ENCODE measurements around the gene TMEM163.
"Not testable (repeated sequence)": the region's sequence is repeated elsewhere in the genome, so short reads cannot be mapped to it uniquely, and the experiment has no call there.

The TMEM163 gene

GRCh38 chr2:134599236-134599635 lies 119.6 kb downstream of the TMEM163 start:
- TF ChIP-seq, protein P1, sequence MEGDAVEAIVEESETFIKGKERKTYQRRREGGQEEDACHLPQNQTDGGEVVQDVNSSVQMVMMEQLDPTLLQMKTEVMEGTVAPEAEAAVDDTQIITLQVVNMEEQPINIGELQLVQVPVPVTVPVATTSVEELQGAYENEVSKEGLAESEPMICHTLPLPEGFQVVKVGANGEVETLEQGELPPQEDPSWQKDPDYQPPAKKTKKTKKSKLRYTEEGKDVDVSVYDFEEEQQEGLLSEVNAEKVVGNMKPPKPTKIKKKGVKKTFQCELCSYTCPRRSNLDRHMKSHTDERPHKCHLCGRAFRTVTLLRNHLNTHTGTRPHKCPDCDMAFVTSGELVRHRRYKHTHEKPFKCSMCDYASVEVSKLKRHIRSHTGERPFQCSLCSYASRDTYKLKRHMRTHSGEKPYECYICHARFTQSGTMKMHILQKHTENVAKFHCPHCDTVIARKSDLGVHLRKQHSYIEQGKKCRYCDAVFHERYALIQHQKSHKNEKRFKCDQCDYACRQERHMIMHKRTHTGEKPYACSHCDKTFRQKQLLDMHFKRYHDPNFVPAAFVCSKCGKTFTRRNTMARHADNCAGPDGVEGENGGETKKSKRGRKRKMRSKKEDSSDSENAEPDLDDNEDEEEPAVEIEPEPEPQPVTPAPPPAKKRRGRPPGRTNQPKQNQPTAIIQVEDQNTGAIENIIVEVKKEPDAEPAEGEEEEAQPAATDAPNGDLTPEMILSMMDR (IDR thresholded peaks at IDR 0.05; ENCODE audit: low read depth, low read length, missing control alignments), result no peak

DNA sequence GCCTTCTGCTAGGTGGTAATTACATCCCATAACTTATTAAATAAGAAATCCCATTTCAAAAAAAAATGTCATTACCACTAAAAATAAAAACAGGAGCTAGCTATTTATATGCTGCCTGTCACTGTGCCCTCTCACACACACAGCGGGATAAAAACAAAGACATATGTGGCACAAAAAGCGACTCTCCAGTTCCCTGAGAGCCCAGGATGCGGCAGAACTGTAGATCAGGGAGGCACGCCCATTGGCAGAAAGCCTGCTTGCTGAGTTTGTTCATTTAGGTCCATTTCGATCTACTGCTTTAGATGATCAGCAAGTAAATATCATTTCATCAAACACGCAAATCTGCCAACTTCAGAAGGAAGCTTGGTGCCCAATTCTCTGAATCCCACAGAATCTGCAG lies 124.4 kb downstream of the TMEM163 start:
- DNase-seq (ENCODE audit: low read depth), result no peak
- TF ChIP-seq, protein P1 (IDR thresholded peaks at IDR 0.05; ENCODE audit: low read depth, low read length, missing control alignments), result no peak
- H3K4me3 ChIP-seq (ENCODE audit: low read depth, low read length), result no peak overlapping the region

More at GRCh38 chr2:134599236-134599635, 119.6 kb downstream of the TMEM163 start:
- no peak overlapping the region for H3K4me3 ChIP-seq (ENCODE audit: low read depth, low read length)
- no peak for DNase-seq (ENCODE audit: low read depth)

GRCh38 chr2:134593519-134593918 lies 125.3 kb downstream of the TMEM163 start:
- no peak for DNase-seq (ENCODE audit: low read depth)
- no peak overlapping the region for H3K4me3 ChIP-seq (ENCODE audit: low read depth, low read length)
- TF ChIP-seq, protein P1 (IDR thresholded peaks at IDR 0.05; ENCODE audit: low read depth, low read length, missing control alignments), result no peak

DNA sequence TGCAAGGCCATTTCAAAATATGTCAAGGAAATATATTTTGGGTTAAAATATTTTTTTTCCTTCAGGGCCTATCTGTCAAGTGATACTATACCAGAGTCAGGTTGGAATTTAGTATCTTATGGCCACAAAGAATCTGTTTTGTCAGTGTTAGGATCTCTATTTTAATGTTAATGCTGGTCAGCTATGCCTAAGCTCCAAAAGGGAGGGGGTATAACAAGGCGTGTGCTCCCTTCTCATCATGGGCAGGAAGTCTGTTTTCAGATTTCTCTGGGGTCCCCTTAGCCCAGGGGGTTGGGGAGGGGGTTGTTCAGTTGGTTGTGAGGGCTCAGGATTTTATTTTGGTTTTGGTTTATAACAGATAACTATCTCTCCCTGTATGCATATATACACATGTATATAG lies 126.4 kb downstream of the TMEM163 start:
- no peak for DNase-seq (ENCODE audit: low read depth)
- TF ChIP-seq, protein P1 (IDR thresholded peaks at IDR 0.05; ENCODE audit: low read depth, low read length, missing control alignments), result no peak
- no peak overlapping the region for H3K4me3 ChIP-seq (ENCODE audit: low read depth, low read length)

DNA sequence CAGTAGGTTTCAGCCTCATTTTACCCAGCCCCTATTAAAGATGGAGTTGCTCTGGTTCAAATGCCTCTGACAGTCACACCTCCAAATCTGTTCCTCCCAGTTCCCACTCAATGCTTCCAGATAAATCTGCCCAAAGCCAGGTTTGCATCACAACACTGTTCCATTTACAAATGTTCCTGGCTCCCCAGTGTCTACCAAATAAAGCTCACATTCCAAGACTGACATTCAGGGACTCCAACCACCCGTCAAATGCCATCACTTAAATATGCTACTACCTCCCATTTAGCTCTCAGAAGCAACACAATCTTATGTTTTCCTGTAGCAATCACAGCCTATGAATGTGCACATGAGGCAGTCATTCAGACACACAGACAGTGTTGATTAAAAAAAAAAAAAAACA lies 127.3 kb downstream of the TMEM163 start:
- H3K4me3 ChIP-seq (ENCODE audit: low read depth, low read length), result no peak overlapping the region
- TF ChIP-seq, protein P1 (IDR thresholded peaks at IDR 0.05; ENCODE audit: low read depth, low read length, missing control alignments), result no peak
- DNase-seq (ENCODE audit: low read depth), result no peak

GRCh38 chr2:134590679-134591078 lies 128.1 kb downstream of the TMEM163 start:
- no peak overlapping the region for H3K4me3 ChIP-seq (ENCODE audit: low read depth, low read length)
- DNase-seq (ENCODE audit: low read depth), result no peak
- TF ChIP-seq, protein P1 (IDR thresholded peaks at IDR 0.05; ENCODE audit: low read depth, low read length, missing control alignments), result no peak

- not testable (repeated sequence) for DNase-seq (ENCODE audit: low read depth); H3K4me3 ChIP-seq (ENCODE audit: low read depth, low read length)
Measured at GRCh38 chr2:134589171-134590083, 129.4 kb downstream of the TMEM163 start.

All from GM12864 (cell line).